IMR-90 (cell line): Measurements from ENCODE around the gene TOR1A. TPM values are rescaled to one million over a fixed set of nuclear protein-coding genes. Genes with fewer than 3 reads are reported as not detected.

Source experiments
- ATAC-seq: fragments of 200-7000 bp; cut with Tn5 transposase; 2 replicates; pipeline ENCODE4 v1.9.1; 2020; ENCODE audit warnings: low read depth, mild to moderate bottlenecking, moderate library complexity
- BruUV-seq: library from RNA; stranded (reverse); fragments of 400-500 nt; replicated peaks from 2 replicates; lab custom pipeline; 2021; lab: Mats Ljungman, UMichigan
- CTCF ChIA-PET: fragments of 300-600 bp; formaldehyde crosslinking; extraction: SDS; loops from one replicate; lab custom pipeline; 2021; ENCODE audit warnings: antibody characterized with exemption; lab: Yijun Ruan, JAX
- POLR2A ChIA-PET: fragments of 300-600 bp; sonication (Branson Sonifier 250); formaldehyde crosslinking; loops from one replicate; lab custom pipeline; 2022; ENCODE audit warnings: antibody characterized with exemption; ENCODE audit not compliant: unreplicated experiment; lab: Charles Lee
- DNase-seq: peaks from one replicate; pipeline ENCODE4 v3.0.0; 2013
- H2AFZ ChIP-seq: replicated peaks from 2 replicates; pipeline ENCODE3; 2013; ENCODE audit warnings: low read length, mild to moderate bottlenecking; ENCODE audit not compliant: poor library complexity
- H2AK5ac ChIP-seq: 2 replicates; pipeline ENCODE4 v1.6.1; 2013; ENCODE audit warnings: low read depth, low read length, inconsistent platforms
- H2AK9ac ChIP-seq: replicated peaks from 2 replicates; pipeline ENCODE3; 2013; ENCODE audit warnings: mild to moderate bottlenecking, low read depth, low read length, moderate library complexity; ENCODE audit not compliant: poor library complexity
- H2BK120ac ChIP-seq: 2 replicates; pipeline ENCODE4 v1.6.1; 2013; ENCODE audit warnings: low read depth, low read length, inconsistent platforms
- H2BK15ac ChIP-seq: 3 replicates; pipeline ENCODE4 v1.6.1; 2013; ENCODE audit warnings: low read depth, low read length, inconsistent platforms
- H2BK20ac ChIP-seq: 2 replicates; pipeline ENCODE4 v1.6.1; 2013; ENCODE audit warnings: low read depth, mild to moderate bottlenecking, inconsistent platforms, low read length, moderate library complexity
- H2BK5ac ChIP-seq: 2 replicates; pipeline ENCODE4 v1.6.1; 2013; ENCODE audit warnings: mild to moderate bottlenecking, low read depth, low read length, inconsistent platforms; ENCODE audit not compliant: poor library complexity, severe bottlenecking
- H3K14ac ChIP-seq: replicated peaks from 2 replicates; pipeline ENCODE4 v1.6.1; 2013; ENCODE audit warnings: low read depth, low read length, inconsistent platforms
- H3K18ac ChIP-seq: 2 replicates; pipeline ENCODE4 v1.6.1; 2013; ENCODE audit warnings: low read depth, low read length, control low read depth
- H3K23ac ChIP-seq: 2 replicates; pipeline ENCODE4 v1.6.1; 2013; ENCODE audit warnings: low read depth, low read length, inconsistent platforms
- H3K27ac ChIP-seq: 2 replicates; pipeline ENCODE4 v1.5.1; 2013; ENCODE audit warnings: mild to moderate bottlenecking, control low read depth, low read length; ENCODE audit not compliant: insufficient read depth
- H3K27me3 ChIP-seq: 2 replicates; pipeline ENCODE4 v1.6.1; 2013; ENCODE audit warnings: low read length; ENCODE audit not compliant: control insufficient read depth, insufficient read depth
- H3K36me3 ChIP-seq: 2 replicates; pipeline ENCODE4 v1.6.1; 2013; ENCODE audit warnings: low read length, mixed read lengths; ENCODE audit not compliant: control insufficient read depth, insufficient read depth
- H3K4ac ChIP-seq: 2 replicates; pipeline ENCODE4 v1.6.1; 2013; ENCODE audit warnings: low read depth, low read length, inconsistent platforms
- H3K4me1 ChIP-seq: 2 replicates; pipeline ENCODE4 v1.6.1; 2013; ENCODE audit warnings: low read length, mixed read lengths; ENCODE audit not compliant: control insufficient read depth, insufficient read depth
- H3K4me2 ChIP-seq: 2 replicates; pipeline ENCODE4 v1.6.1; 2013; ENCODE audit warnings: low read depth, mild to moderate bottlenecking, control low read depth, low read length, moderate library complexity
- H3K4me3 ChIP-seq: 2 replicates; pipeline ENCODE4 v1.5.1; 2013; ENCODE audit warnings: low read depth, mild to moderate bottlenecking, control low read depth, low read length, moderate library complexity; ENCODE audit not compliant: insufficient read depth
- H3K56ac ChIP-seq: 2 replicates; pipeline ENCODE4 v1.6.1; 2013; ENCODE audit warnings: low read length, inconsistent platforms; ENCODE audit not compliant: insufficient read depth; ENCODE audit errors: extremely low read depth
- H3K79me1 ChIP-seq, 2 experiments: 2 replicates each; pipeline ENCODE4 v1.6.1; 2013; ENCODE audit warnings: low read length in 2 of 2, inconsistent platforms in 1 of 2, low read depth in 1 of 2
- H3K9ac ChIP-seq: 2 replicates; pipeline ENCODE4 v1.6.1; 2013; ENCODE audit warnings: low read depth, low read length, control low read depth
- H3K9me1 ChIP-seq: 2 replicates; pipeline ENCODE4 v1.6.1; 2013; ENCODE audit warnings: low read length, inconsistent platforms; ENCODE audit not compliant: insufficient read depth
- H3K9me3 ChIP-seq: 2 replicates; pipeline ENCODE4 v1.6.1; 2013; ENCODE audit warnings: low read length; ENCODE audit not compliant: control insufficient read depth, insufficient read depth
- H4K20me1 ChIP-seq: 2 replicates; pipeline ENCODE4 v1.6.1; 2013; ENCODE audit warnings: low read length, inconsistent platforms; ENCODE audit not compliant: insufficient read depth
- H4K5ac ChIP-seq: 2 replicates; pipeline ENCODE4 v1.6.1; 2013; ENCODE audit warnings: mild to moderate bottlenecking, low read depth, low read length, control low read depth
- H4K8ac ChIP-seq, 2 experiments: 2 replicates each; pipeline ENCODE4 v1.6.1; 2013; ENCODE audit warnings: low read depth in 2 of 2, low read length in 2 of 2, control low read depth in 1 of 2, inconsistent platforms in 1 of 2
- H4K91ac ChIP-seq: 2 replicates; pipeline ENCODE4 v1.6.1; 2013; ENCODE audit warnings: low read depth, low read length, inconsistent platforms; ENCODE audit not compliant: insufficient read depth
- CEBPB ChIP-seq: IDR thresholded peaks from 2 replicates; pipeline ENCODE4 v1.6.1; 2012; ENCODE audit warnings: low read depth, low read length, improper control_type of control experiment
- CHD1 ChIP-seq: IDR thresholded peaks from 2 replicates; pipeline ENCODE4 v1.6.1; 2012; ENCODE audit warnings: low read depth, low read length, improper control_type of control experiment
- CTCF ChIP-seq: conservative IDR thresholded peaks from 2 replicates; pipeline ENCODE4 v1.5.1; 2012; ENCODE audit warnings: mild to moderate bottlenecking, low read depth, low read length, improper control_type of control experiment
- FOS ChIP-seq: fragments of 150-350 bp; IDR thresholded peaks from 2 replicates; pipeline ENCODE4 v1.6.1; 2016; ENCODE audit warnings: low read depth, low read length
- MAZ ChIP-seq: IDR thresholded peaks from 2 replicates; pipeline ENCODE4 v1.6.1; 2012; ENCODE audit warnings: low read depth, mild to moderate bottlenecking, low read length, improper control_type of control experiment, moderate library complexity, borderline replicate concordance
- NFE2L2 ChIP-seq: fragments of 150-350 bp; IDR thresholded peaks from 2 replicates; pipeline ENCODE4 v1.6.1; 2016; ENCODE audit warnings: low read depth, mild to moderate bottlenecking, low read length
- WGBS, 2 experiments: methylation state at CpG; one replicate each; pipeline versions ENCODE4 v1.1.5 to v1.1.7; 2013; ENCODE audit warnings: missing lambda C conversion rate in 2 of 2; ENCODE audit not compliant: insufficient read length in 1 of 2; ENCODE audit errors: extremely low coverage in 2 of 2; 5-methylcytosine and 5-hydroxymethylcytosine counted together
- dilution Hi-C: fragments of 300-500 bp; cut with HindIII; formaldehyde crosslinking; loops from one replicate; pipeline ENCODE4 v1.14.3; 2018; ENCODE audit warnings: low sequenced_read_pairs; ENCODE audit not compliant: unreplicated experiment
- in situ Hi-C: fragments of 300-500 bp; cut with MboI; formaldehyde crosslinking; loops from 3 replicates; pipeline ENCODE4 v1.14.3; 2019; ENCODE audit warnings: low sequenced_read_pairs, inconsistent platforms, mixed read lengths
- intact Hi-C: fragments of 100-400 bp; cut with micrococcal nuclease; formaldehyde crosslinking; loops from 2 replicates; pipeline ENCODE4 v1.10.0; 2022
- polyA plus RNA-seq, 3 experiments: library from polyadenylated mRNA; depleted of rRNA; stranded (reverse); fragments of >200 nt; gene quantifications; 2 replicates each; pipeline ENCODE4 v1.2.3, GENCODE V29; 2012; ENCODE audit warnings: low replicate concordance in 1 of 3
- total RNA-seq: library from RNA; depleted of rRNA; stranded (reverse); fragments of >200 nt; gene quantifications from 2 replicates; pipeline ENCODE4 v1.2.3, GENCODE V29; 2012

The TOR1A gene
- total and polyA plus RNA-seq, 2 of the 4 experiments (the other 2 are of a cell fraction) = 27.1 to 74.2 TPM

DNA sequence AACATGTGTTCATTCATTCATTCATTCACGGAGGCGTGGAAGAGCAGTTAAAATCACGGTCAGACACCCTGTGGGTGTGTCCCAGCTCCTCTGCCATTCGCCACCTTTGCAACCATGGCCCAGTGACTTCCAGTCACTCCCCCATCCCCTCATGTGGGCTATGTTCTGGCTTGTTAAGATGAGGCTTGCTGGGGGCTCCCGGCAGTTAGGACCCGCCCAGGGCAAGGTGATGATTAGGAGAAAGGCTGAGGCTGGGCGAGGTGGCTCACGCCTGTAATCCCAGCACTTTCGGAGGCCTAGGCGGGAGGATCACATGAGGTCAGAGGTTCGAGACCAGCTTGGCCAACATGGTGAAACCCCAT, 46.2 kb downstream of the TOR1A start:
- H3K4me3 ChIP-seq = no peak overlapping the region
- DNase-seq = no peak
- peaks cover 21% of the 10 kb centered on the region for H3K4me1 ChIP-seq
- no CpG with 5 or more reads among the region's 11 CpGs for WGBS, 2 experiments
- peak overlapping the region; percentile 93 for H2BK20ac ChIP-seq
- in situ Hi-C loops (no loop called here), dilution Hi-C loops (no loop called here), intact Hi-C loops (loop anchor here (2.0 kb wide), 1 partner anchor 15 kb away; no protein-coding TSS in a partner anchor)
- no peak for ATAC-seq
- ChIA-PET CTCF (interaction anchor here (1.2 to 1.9 kb wide), 3 partner anchors 35 to 135 kb away, joined by 4 to 17 read pairs (median 4); no protein-coding TSS in a partner anchor), POLR2A (no interaction called here)
- TF ChIP-seq NFE2L2 = no peak
- TF ChIP-seq MAZ = no peak
- TF ChIP-seq CTCF = no peak
- TF ChIP-seq FOS = no peak
- TF ChIP-seq CHD1 = no peak
- TF ChIP-seq CEBPB = no peak
- H2AFZ ChIP-seq = peak overlapping the region; percentile 61
- peak overlapping the region; percentile 92 for H3K14ac ChIP-seq
- H4K20me1 ChIP-seq = no peaks in the 10 kb centered on the region
- H3K56ac ChIP-seq = peak overlapping the region; percentile 78
- peak overlapping the region; percentile 51 for H3K4me2 ChIP-seq
- peak overlapping the region; percentile 93 for H2AK5ac ChIP-seq
- no TSS peak for BruUV-seq
- H3K18ac ChIP-seq = peak overlapping the region; percentile 46
- H4K8ac ChIP-seq = peak overlapping the region; percentile 30 to 79
- H3K9me3 ChIP-seq = no peaks in the 10 kb centered on the region
- no peaks in the 10 kb centered on the region for H3K79me1 ChIP-seq
- H3K27ac ChIP-seq = peak overlapping the region; percentile 79
- H3K4ac ChIP-seq = peak overlapping the region; percentile 90
- H4K91ac ChIP-seq = peak overlapping the region; percentile 94
- peaks cover 27% of the 10 kb centered on the region for H3K9me1 ChIP-seq
- H2BK120ac ChIP-seq = peak overlapping the region; percentile 95
- H3K36me3 ChIP-seq = no peaks in the 10 kb centered on the region
- H2BK15ac ChIP-seq = peak overlapping the region; percentile 66; the same call in 2 of the 3 replicates
- peak overlapping the region; percentile 18 for H2AK9ac ChIP-seq
- peak overlapping the region; percentile 88 for H2BK5ac ChIP-seq
- peak overlapping the region; percentile 41 for H3K9ac ChIP-seq
- no peaks in the 10 kb centered on the region for H3K27me3 ChIP-seq
- H3K23ac ChIP-seq = peak overlapping the region; percentile 95; the same call in 1 of the 2 replicates
- H4K5ac ChIP-seq = peak overlapping the region; percentile 51
